GM12878 (cell line): ENCODE results near the gene NKD1. TPM values are rescaled to one million over a fixed set of nuclear protein-coding genes. Genes with fewer than 3 reads are reported as not detected.

Experiments used
- ATF7 ChIP-seq: fragments of 450-650 bp; IDR thresholded peaks from 2 replicates; pipeline ENCODE4 v1.6.1; 2016; ENCODE audit warnings: low read depth, mild to moderate bottlenecking
- BCL11A ChIP-seq: IDR thresholded peaks from 2 replicates; pipeline ENCODE4 v1.6.1; 2011; ENCODE audit warnings: low read depth, low read length
- CEBPB ChIP-seq, 2 experiments: fragments of 150-350 bp in 1 of 2; IDR thresholded peaks; 2 replicates each; pipeline ENCODE4 v1.6.1; 2012 to 2014; ENCODE audit warnings: low read depth in 2 of 2, low read length in 2 of 2, borderline replicate concordance in 1 of 2, inconsistent platforms in 1 of 2
- DPF2 ChIP-seq: fragments of 450-650 bp; IDR thresholded peaks from 2 replicates; pipeline ENCODE4 v1.6.1; 2017; ENCODE audit warnings: mild to moderate bottlenecking
- EED ChIP-seq: sonication (generic); IDR thresholded peaks from 2 replicates; pipeline ENCODE4 v1.6.1; 2016; ENCODE audit warnings: antibody characterized with exemption, low read depth
- FOXM1 ChIP-seq: IDR thresholded peaks from 2 replicates; pipeline ENCODE4 v1.6.1; 2012; ENCODE audit warnings: low read depth, mild to moderate bottlenecking, inconsistent platforms, low read length, moderate library complexity
- HDAC6 ChIP-seq: fragments of 200-600 bp; sonication (generic); IDR thresholded peaks from one replicate; pipeline ENCODE4 v1.8.0; 2017; ENCODE audit warnings: antibody characterized with exemption; ENCODE audit not compliant: unreplicated experiment
- NBN ChIP-seq: fragments of 450-650 bp; IDR thresholded peaks from 2 replicates; pipeline ENCODE4 v1.6.1; 2016
- POLR2AphosphoS2 ChIP-seq: IDR thresholded peaks from 2 replicates; pipeline ENCODE4 v1.6.1; 2011; ENCODE audit warnings: low read depth, mild to moderate bottlenecking, low read length, improper control_type of control experiment, moderate library complexity
- RFX5 ChIP-seq: IDR thresholded peaks from 2 replicates; pipeline ENCODE4 v1.6.1; 2011; ENCODE audit warnings: low read depth, low read length, improper control_type of control experiment
- SP1 ChIP-seq: IDR thresholded peaks from one replicate; pipeline ENCODE4 v1.6.1; 2011; ENCODE audit warnings: low read depth, low read length
- TAF1 ChIP-seq: IDR thresholded peaks from 2 replicates; pipeline ENCODE4 v1.6.1; 2011; ENCODE audit warnings: mild to moderate bottlenecking, low read depth, low read length, borderline replicate concordance
- ZNF217 ChIP-seq: fragments of 450-650 bp; IDR thresholded peaks from 2 replicates; pipeline ENCODE4 v1.6.1; 2017; ENCODE audit warnings: antibody characterized with exemption, mild to moderate bottlenecking
- ZNF622 ChIP-seq: fragments of 450-650 bp; IDR thresholded peaks from 2 replicates; pipeline ENCODE4 v1.6.1; 2017; ENCODE audit warnings: mild to moderate bottlenecking, inconsistent platforms
- ZNF687 ChIP-seq: fragments of 450-650 bp; IDR thresholded peaks from 2 replicates; pipeline ENCODE4 v1.6.1; 2017; ENCODE audit warnings: mild to moderate bottlenecking, moderate library complexity
- ZSCAN29 ChIP-seq: fragments of 450-650 bp; IDR thresholded peaks from 2 replicates; pipeline ENCODE4 v1.6.1; 2017; ENCODE audit warnings: mild to moderate bottlenecking, moderate library complexity
- polyA plus RNA-seq, 11 experiments: library from polyadenylated mRNA; depleted of rRNA in 4 of 11; unstranded in 6 of 11; stranded (reverse) in 5 of 11; fragments of >200 nt; fragmentation: Nextera tagmentation in 4 of 11; fragmentation: Illumina TruSeq in 1 of 11; extraction: Ambion mirVana in 4 of 11; extraction: Trizol in 1 of 11; gene quantifications; 1 replicate in 1 of 11; 2 replicates in 10 of 11; pipeline versions ENCODE4 v1.2.1 to v1.2.3, GENCODE V29; 2011 to 2016; ENCODE audit warnings: inconsistent platforms in 2 of 11, missing spikeins in 2 of 11, low read depth in 1 of 11
- total RNA-seq, 4 experiments: library from RNA; depleted of rRNA in 3 of 4; stranded (reverse); fragments of >200 nt in 3 of 4; fragmentation: Illumina TruSeq in 1 of 4; extraction: Trizol in 1 of 4; gene quantifications; 2 replicates each; pipeline versions ENCODE4 v1.2.1 to v1.2.3, GENCODE V29; 2013 to 2021
- TF ChIP-seq, protein P1 (sequence below): IDR thresholded peaks from 2 replicates; pipeline ENCODE4 v1.6.1; 2012; ENCODE audit warnings: low read length, inconsistent platforms

Gene NKD1
- total and polyA plus RNA-seq, 10 of the 15 experiments (the other 5 are each of a cell fraction or from before 2014, with no cell fraction given) = under 0.01 to 0.49 (median 0.04) TPM; not detected in 2

- no peak for TF ChIP-seq ZNF217
- no peak for TF ChIP-seq RFX5
- peak; percentile 60; the same call in 1 of the 2 replicates for TF ChIP-seq DPF2
- no peak for TF ChIP-seq FOXM1
- TF ChIP-seq SP1 = peak; percentile 11
- TF ChIP-seq ZNF687 = peak; percentile 8; the same call in 1 of the 2 replicates
- TF ChIP-seq ZSCAN29 = no peak
- TF ChIP-seq BCL11A = peak; percentile 47; the same call in 1 of the 2 replicates
- TF ChIP-seq NBN = peak; percentile 65
- peak; percentile 40; the same call in 1 of the 2 replicates for TF ChIP-seq ATF7
- TF ChIP-seq POLR2AphosphoS2 = no peak
- TF ChIP-seq CEBPB (IDR thresholded peaks at IDR 0.05; ENCODE audit: borderline replicate concordance in 1 of 2, low read depth in 2 of 2, low read length in 2 of 2) = no peak
- TF ChIP-seq EED = peak; percentile 20; the same call in 1 of the 2 replicates
- no peak for TF ChIP-seq ZNF622
- TF ChIP-seq, protein P1, sequence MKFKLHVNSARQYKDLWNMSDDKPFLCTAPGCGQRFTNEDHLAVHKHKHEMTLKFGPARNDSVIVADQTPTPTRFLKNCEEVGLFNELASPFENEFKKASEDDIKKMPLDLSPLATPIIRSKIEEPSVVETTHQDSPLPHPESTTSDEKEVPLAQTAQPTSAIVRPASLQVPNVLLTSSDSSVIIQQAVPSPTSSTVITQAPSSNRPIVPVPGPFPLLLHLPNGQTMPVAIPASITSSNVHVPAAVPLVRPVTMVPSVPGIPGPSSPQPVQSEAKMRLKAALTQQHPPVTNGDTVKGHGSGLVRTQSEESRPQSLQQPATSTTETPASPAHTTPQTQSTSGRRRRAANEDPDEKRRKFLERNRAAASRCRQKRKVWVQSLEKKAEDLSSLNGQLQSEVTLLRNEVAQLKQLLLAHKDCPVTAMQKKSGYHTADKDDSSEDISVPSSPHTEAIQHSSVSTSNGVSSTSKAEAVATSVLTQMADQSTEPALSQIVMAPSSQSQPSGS = peak; percentile 53; the same call in 1 of the 2 replicates
- no peak for TF ChIP-seq TAF1
- no peak for TF ChIP-seq HDAC6
Observed at GRCh38 chr16:50684823-50685461, 136.7 kb downstream of the NKD1 start (continued).
